ENCODE measurements around the gene GJA5.

- no peak for TF ChIP-seq CTBP1 (IDR thresholded peaks at IDR 0.05; ENCODE audit: borderline replicate concordance)
- no peak for TF ChIP-seq LEF1 (IDR thresholded peaks at IDR 0.05; ENCODE audit: borderline replicate concordance)
- no peak for TF ChIP-seq FOXM1 (IDR thresholded peaks at IDR 0.05; ENCODE audit: borderline replicate concordance)
- TF ChIP-seq TARDBP (IDR thresholded peaks at IDR 0.05): no peak
- no peak for TF ChIP-seq ELF4 (IDR thresholded peaks at IDR 0.05)
- TF ChIP-seq FOXK2 (IDR thresholded peaks at IDR 0.05): no peak
- TF ChIP-seq ARNT (IDR thresholded peaks at IDR 0.05): no peak
- TF ChIP-seq SP1 (IDR thresholded peaks at IDR 0.05): no peak
Measured at GRCh38 chr1:147809236-147809635, 48.8 kb upstream of the GJA5 start.

All from HEK293T (cell line).